GM12873 (cell line): ENCODE results near the gene CGNL1.

ENCODE experiments used
- CTCF ChIP-seq: IDR thresholded peaks from 2 replicates; pipeline ENCODE4 v1.5.1; 2012; ENCODE audit warnings: low read depth, mild to moderate bottlenecking, moderate library complexity, low read length, control low read depth; ENCODE audit not compliant: insufficient read depth; ENCODE audit errors: missing control alignments

The CGNL1 gene

GRCh38 chr15:57595011-57595866 lies 218.9 kb downstream of the CGNL1 start:
- no peak for TF ChIP-seq CTCF

- TF ChIP-seq CTCF = no peak
Measured at GRCh38 chr15:57596301-57596855, 220.1 kb downstream of the CGNL1 start.

GRCh38 chr15:57596978-57597377 lies 220.7 kb downstream of the CGNL1 start:
- TF ChIP-seq CTCF = no peak

- no peak for TF ChIP-seq CTCF
Measured at GRCh38 chr15:57597431-57597830, 221.1 kb downstream of the CGNL1 start.

GRCh38 chr15:57598346-57598745 lies 222.0 kb downstream of the CGNL1 start:
- no peak for TF ChIP-seq CTCF

GRCh38 chr15:57599296-57599810 lies 223.0 kb downstream of the CGNL1 start:
- TF ChIP-seq CTCF = no peak

GRCh38 chr15:57600197-57600596 lies 223.9 kb downstream of the CGNL1 start:
- TF ChIP-seq CTCF = no peak
